ENCODE results near the gene MAB21L1. TPM values are rescaled to one million over a fixed set of nuclear protein-coding genes. Genes with fewer than 3 reads are reported as not detected.

Gene MAB21L1
- total RNA-seq, 1 experiment from 2014 or later: not detected

GRCh38 chr13:35469806-35470525 lies 6.5 kb downstream of the MAB21L1 start:
- Histone ChIP-seq H3K36me3 (ENCODE audit: control insufficient read depth, insufficient read depth, low read length) (no peaks in the 10 kb centered on the region; the same call in 1 of the 2 replicates), H3K4me3 (ENCODE audit: low read depth in 2 of 2, low read length in 2 of 2) (peak overlapping the region in 1 of 2 experiments; percentile 39; a peak in 1 of 4 replicates), H3K27me3 (ENCODE audit: control insufficient read depth, insufficient read depth, low read length) (no peaks in the 10 kb centered on the region), H3K4me1 (ENCODE audit: control insufficient read depth, insufficient read depth, low read length) (no peaks in the 10 kb centered on the region), H3K27ac (ENCODE audit: low read length) (no peak overlapping the region), H3K9me3 (ENCODE audit: control insufficient read depth, insufficient read depth, low read depth, low read length) (no peaks in the 10 kb centered on the region)
- no peak for DNase-seq (ENCODE audit: low read depth, low spot score)
- no peak for ATAC-seq
- intact Hi-C loops (cut with micrococcal nuclease; ENCODE audit: unreplicated experiment) (no loop called here), in situ Hi-C loops (cut with HindIII; ENCODE audit: low pct_unique_long_range_greater_than_20kb, low sequenced_read_pairs) (no loop called here)
- ChIA-PET CTCF (no interaction called here), POLR2A (no interaction called here)
- TF ChIP-seq TCF7L2 (IDR thresholded peaks at IDR 0.05; ENCODE audit: low read depth, low read length) (no peak), SIN3A (IDR thresholded peaks at IDR 0.05; ENCODE audit: borderline replicate concordance, insufficient read depth, low read depth, low read length) (no peak), POLR2AphosphoS5 (IDR thresholded peaks at IDR 0.05; ENCODE audit: low read depth, low read length) (no peak), REST (IDR thresholded peaks at IDR 0.05; ENCODE audit: insufficient read depth in 1 of 2, low read depth in 2 of 2, low read length in 1 of 2) (no peak)
- TF ChIP-seq, protein P1, sequence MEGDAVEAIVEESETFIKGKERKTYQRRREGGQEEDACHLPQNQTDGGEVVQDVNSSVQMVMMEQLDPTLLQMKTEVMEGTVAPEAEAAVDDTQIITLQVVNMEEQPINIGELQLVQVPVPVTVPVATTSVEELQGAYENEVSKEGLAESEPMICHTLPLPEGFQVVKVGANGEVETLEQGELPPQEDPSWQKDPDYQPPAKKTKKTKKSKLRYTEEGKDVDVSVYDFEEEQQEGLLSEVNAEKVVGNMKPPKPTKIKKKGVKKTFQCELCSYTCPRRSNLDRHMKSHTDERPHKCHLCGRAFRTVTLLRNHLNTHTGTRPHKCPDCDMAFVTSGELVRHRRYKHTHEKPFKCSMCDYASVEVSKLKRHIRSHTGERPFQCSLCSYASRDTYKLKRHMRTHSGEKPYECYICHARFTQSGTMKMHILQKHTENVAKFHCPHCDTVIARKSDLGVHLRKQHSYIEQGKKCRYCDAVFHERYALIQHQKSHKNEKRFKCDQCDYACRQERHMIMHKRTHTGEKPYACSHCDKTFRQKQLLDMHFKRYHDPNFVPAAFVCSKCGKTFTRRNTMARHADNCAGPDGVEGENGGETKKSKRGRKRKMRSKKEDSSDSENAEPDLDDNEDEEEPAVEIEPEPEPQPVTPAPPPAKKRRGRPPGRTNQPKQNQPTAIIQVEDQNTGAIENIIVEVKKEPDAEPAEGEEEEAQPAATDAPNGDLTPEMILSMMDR (IDR thresholded peaks at IDR 0.05): no peak
- BruUV-seq (replicated peaks): no TSS peak

GRCh38 chr13:35468195-35468594 lies 8.3 kb downstream of the MAB21L1 start:
- POLR2A ChIA-PET: no interaction called here
- Histone ChIP-seq H3K9me3 (ENCODE audit: control insufficient read depth, insufficient read depth, low read depth, low read length) (no peaks in the 10 kb centered on the region), H3K4me3 (ENCODE audit: low read depth in 2 of 2, low read length in 2 of 2) (no peak overlapping the region), H3K27ac (ENCODE audit: low read length) (no peak overlapping the region), H3K4me1 (ENCODE audit: control insufficient read depth, insufficient read depth, low read length) (no peaks in the 10 kb centered on the region), H3K36me3 (ENCODE audit: control insufficient read depth, insufficient read depth, low read length) (no peaks in the 10 kb centered on the region; the same call in 1 of the 2 replicates), H3K27me3 (ENCODE audit: control insufficient read depth, insufficient read depth, low read length) (no peaks in the 10 kb centered on the region)
- DNase-seq (ENCODE audit: low read depth, low spot score): no peak
- CTCF ChIA-PET: no interaction called here
- BruUV-seq (replicated peaks): no TSS peak
- TF ChIP-seq, protein P1 (IDR thresholded peaks at IDR 0.05): no peak
- no peak for TF ChIP-seq TCF7L2 (IDR thresholded peaks at IDR 0.05; ENCODE audit: low read depth, low read length)
- no peak for TF ChIP-seq REST (IDR thresholded peaks at IDR 0.05; ENCODE audit: insufficient read depth in 1 of 2, low read depth in 2 of 2, low read length in 1 of 2)
- TF ChIP-seq POLR2AphosphoS5 (IDR thresholded peaks at IDR 0.05; ENCODE audit: low read depth, low read length): no peak
- TF ChIP-seq SIN3A (IDR thresholded peaks at IDR 0.05; ENCODE audit: borderline replicate concordance, insufficient read depth, low read depth, low read length): no peak
- in situ Hi-C loops (cut with HindIII; ENCODE audit: low pct_unique_long_range_greater_than_20kb, low sequenced_read_pairs) (no loop called here), intact Hi-C loops (cut with micrococcal nuclease; ENCODE audit: unreplicated experiment) (no loop called here)
- no peak for ATAC-seq

Measured in Panc1 (cell line).